HG03045 (cell line): ENCODE results near the gene ARGFX.
A peak's percentile ranks its signal among the peaks of the same experiment; 100 is the strongest.
"Not testable (repeated sequence)": the region's sequence is repeated elsewhere in the genome, so short reads cannot be mapped to it uniquely, and the experiment has no call there.

Experiments used
- ATAC-seq: cut with Tn5 transposase; IDR thresholded peaks from one replicate; pipeline ENCODE4 v1.9.1; 2021; ENCODE audit warnings: mild to moderate bottlenecking, moderate library complexity; ENCODE audit not compliant: unreplicated experiment

ARGFX gene

GRCh38 chr3:121567649-121568048 is at the start of gene ARGFX:
ARGFX (plus strand) TSS chr3:121567949; CDS start chr3:121570714, 2,765 bp downstream.
- ATAC-seq: no peak

- ATAC-seq: no peak
These were observed 49.6 kb upstream of the ARGFX start for GRCh38 chr3:121517953-121518655.

DNA sequence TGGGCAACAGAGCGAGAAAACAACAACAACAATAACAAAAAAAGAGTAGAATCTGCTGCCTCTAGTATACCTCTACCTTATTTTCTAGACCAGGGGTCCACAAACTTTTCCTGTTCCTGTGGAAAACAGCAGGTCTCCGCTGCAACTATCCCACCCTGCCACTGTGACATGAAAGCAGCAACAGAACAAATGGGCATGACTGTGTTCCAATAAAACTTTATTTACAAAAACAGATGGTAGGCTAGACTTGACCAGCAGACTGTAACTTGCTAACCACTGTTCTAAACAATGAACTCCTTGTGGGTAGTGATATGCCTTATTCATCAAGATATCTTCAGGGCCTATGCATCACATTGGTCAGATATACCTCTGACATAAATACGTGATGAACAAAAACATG is 47.2 kb upstream of the ARGFX start:
- ATAC-seq: no peak

DNA sequence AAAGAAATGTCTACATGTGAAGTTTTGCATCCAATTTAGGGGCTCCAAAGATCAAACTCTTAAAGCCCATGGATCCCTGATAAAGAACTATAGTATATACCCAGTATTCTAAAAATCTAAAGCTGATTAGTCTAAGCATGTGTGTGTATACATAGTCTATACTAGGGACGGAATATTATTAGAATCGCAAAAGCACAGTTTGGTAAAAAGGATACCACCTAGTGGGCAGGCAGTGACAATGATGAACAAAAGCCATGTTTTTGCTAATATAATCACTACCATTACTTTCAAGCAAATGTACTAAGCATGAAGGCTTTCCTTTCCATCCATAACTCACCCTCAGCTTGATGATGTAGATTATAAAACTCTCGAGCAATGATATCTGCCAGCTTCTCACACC is 38.4 kb upstream of the ARGFX start:
- ATAC-seq: no peak

DNA sequence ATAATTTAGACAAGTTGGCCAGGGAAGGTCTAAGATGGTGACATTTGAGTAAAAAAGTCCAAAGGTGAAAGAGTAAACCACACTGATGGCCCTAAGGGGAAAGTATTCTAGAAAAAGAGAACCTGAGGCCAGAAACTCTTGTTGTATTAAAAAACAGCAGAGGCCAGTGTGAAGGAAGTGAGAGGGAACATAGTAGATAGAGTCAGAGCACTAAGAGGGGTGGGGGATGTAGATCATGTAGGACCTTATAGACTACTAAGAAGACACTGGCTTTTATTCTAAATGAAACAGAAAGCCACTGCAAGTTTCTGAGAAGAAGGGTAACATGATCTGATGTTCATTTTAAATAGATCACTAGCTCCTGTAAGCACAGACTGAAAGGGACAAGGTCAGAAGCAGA is 36.5 kb upstream of the ARGFX start:
- ATAC-seq: no peak

GRCh38 chr3:121542924-121543323 is 24.8 kb upstream of the ARGFX start:
- ATAC-seq: no peak

GRCh38 chr3:121545049-121545573 is 22.6 kb upstream of the ARGFX start:
- ATAC-seq: peak; percentile 0

GRCh38 chr3:121545574-121546455 is 21.9 kb upstream of the ARGFX start, which contains the start of gene POLQ:
POLQ (minus strand) TSS chr3:121545988; CDS start chr3:121545877, 111 bp downstream.
- peak; percentile 84 for ATAC-seq

GRCh38 chr3:121552379-121552778 is 15.4 kb upstream of the ARGFX start:
- ATAC-seq: no peak

DNA sequence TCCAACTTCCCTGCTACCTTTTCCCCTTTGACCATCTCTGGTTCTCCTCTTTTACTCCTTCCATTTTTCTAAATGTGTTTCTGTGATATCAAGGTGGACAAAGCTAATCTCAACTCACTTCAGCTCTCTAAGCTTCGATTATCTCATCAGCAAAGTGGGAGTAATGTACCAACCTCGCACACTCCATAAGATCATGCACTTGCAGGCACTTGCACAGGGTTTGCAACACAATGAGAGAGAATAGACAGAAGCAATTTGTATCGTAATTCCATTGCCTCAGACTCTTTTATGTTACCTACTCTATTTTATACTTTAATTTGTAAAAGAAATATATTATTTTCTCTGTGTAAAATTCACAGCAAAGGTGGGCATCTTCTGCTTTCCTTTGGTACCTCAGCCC is 15.0 kb upstream of the ARGFX start:
- ATAC-seq: no peak

- ATAC-seq: no peak
These were observed 10.3 kb upstream of the ARGFX start for GRCh38 chr3:121557426-121557934.

- no peak for ATAC-seq
These were observed 5.6 kb upstream of the ARGFX start for GRCh38 chr3:121562148-121562547.

DNA sequence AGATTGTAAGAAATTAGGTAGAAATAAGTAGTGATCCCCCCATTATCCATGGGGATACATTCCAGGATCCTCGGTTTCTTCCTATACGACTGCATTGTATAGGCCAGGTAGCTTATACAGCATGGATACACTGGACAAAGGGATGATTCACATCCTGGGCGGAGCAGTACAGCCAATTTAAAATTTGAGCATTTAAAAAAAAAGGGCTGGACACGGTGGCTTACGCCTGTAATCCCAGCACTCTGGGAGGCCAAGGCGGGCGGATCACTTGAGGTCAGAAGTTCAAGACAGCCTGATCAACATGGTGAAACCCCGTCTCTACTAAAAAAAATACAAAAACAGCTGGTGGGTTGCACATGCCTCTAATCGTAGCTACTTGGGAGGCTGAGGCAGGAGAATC is 976 bp upstream of the ARGFX start:
- no peak for ATAC-seq

- no peak for ATAC-seq
These were observed 6.7 kb downstream of the ARGFX start for GRCh38 chr3:121574449-121574848.

DNA sequence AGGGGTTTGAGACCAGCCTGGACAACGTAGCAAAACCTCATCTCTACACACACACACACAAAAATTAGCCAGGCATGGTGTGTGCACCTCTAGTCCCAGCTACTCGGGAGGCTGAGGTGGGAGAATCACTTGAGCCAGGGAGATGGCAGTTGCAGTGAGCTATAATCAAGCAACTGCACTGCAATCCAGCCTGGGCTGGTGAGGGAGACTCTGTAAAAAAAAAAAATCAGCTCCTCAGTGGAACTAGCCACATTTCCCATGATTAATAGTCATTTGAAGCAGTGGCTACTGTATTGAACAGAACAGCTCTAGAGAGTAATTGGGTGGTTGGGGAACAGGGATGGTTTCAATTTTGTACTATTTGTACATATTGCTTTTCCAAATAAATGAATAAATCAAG is 13.9 kb downstream of the ARGFX start:
- no peak for ATAC-seq

DNA sequence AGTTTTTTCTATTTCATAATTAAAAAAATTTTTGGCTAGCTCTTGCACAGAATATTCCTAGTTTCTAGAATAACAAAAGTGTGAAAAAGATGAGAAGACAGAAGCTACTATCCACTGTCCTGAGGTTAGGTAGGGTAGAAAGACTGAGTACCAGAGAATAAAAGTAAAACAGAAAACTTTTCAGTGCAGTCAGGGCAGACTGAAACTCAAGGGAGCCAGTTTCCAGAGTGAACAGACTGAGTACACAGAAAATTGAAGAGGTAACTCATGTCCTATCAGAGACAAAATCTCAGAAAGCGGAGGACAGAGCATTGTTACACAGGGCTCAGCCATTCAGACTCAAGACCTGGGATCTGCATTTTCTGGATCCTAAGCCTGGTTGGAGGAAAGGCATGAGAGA is 16.7 kb downstream of the ARGFX start:
- no peak for ATAC-seq

- ATAC-seq: peak; percentile 73
These were observed 25.3 kb downstream of the ARGFX start, which contains the start of gene FBXO40 for GRCh38 chr3:121592856-121593702. FBXO40 (plus strand) TSS chr3:121593379; CDS start chr3:121620576, 27,197 bp downstream.

DNA sequence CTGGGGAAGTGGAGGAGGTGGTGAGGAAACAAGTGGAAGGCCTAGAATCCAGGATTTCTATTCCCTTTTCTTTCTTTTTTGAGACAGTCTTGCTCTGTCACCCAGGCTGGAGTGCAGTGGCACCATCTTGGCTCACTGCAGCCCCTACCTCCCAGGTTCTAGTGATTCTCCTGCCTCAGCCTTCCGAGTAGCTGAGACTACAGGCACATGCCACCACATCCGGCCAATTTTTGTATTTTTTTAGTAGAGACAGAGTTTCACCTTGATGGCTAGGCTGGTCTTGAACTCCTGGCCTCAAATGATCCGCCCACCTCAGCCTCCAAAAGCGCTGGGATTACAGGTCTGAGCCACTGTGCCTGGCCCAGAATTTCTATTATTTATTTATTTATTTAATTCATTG is 26.1 kb downstream of the ARGFX start:
- not testable (repeated sequence) for ATAC-seq

GRCh38 chr3:121594850-121595249 is 27.1 kb downstream of the ARGFX start:
- no peak for ATAC-seq

DNA sequence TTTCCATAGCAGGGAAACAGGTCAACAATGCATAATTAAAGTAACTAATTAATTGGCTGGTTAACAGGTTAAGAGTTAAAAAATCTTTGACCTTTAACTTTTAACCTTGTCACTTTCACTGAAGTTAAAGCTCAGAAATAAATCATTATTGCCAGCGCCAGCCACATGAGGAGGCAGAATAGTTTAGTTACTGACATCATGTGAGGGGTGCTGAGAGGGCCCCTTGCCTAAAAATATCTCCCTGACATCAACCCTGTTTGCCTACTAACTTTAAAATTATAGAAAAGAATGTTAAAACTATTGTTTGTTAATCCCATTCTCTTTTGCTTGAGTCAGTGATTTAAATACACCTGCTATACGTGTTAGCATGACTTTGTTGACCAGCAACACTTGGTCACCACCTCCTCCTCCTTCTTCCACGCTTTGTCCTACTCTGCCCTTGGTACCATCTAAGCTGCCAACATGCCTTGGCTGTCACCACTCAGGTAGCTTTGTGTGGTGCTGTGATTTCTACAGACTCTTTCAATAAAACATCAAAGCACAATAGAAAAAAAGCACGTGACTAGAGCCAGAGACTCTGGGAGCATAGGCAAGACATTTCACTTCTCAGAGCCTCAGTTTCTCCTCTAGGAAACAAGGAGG is 28.1 kb downstream of the ARGFX start:
- ATAC-seq: no peak
